Muscle of leg (tissue), 11 donors: ENCODE measurements around the gene RGS17. TPM values are rescaled to one million over a fixed set of nuclear protein-coding genes. Genes with fewer than 3 reads are reported as not detected.
A peak's percentile ranks its signal among the peaks of the same experiment; 100 is the strongest.

Experiments used
- DNase-seq: peaks from one replicate; pipeline ENCODE4 v3.0.0; 2013
- H3K27ac ChIP-seq: one replicate; pipeline ENCODE4 v1.5.1; 2013; ENCODE audit warnings: mild to moderate bottlenecking, low read length, control low read depth
- H3K27me3 ChIP-seq: one replicate; pipeline ENCODE4 v1.6.1; 2013; ENCODE audit warnings: low read length; ENCODE audit not compliant: control insufficient read depth, insufficient read depth
- H3K36me3 ChIP-seq: one replicate; pipeline ENCODE4 v1.6.1; 2013; ENCODE audit warnings: low read length; ENCODE audit not compliant: control insufficient read depth, insufficient read depth
- H3K4me1 ChIP-seq: one replicate; pipeline ENCODE4 v1.6.1; 2013; ENCODE audit warnings: low read length; ENCODE audit not compliant: control insufficient read depth, insufficient read depth
- H3K4me3 ChIP-seq: one replicate; pipeline ENCODE4 v1.5.1; 2013; ENCODE audit warnings: low read length, control low read depth
- H3K9me3 ChIP-seq: replicated peaks from 2 replicates; pipeline ENCODE4 v1.6.1; 2013; ENCODE audit warnings: low read depth, low read length; ENCODE audit not compliant: control insufficient read depth
- WGBS: methylation state at CpG from one replicate; pipeline ENCODE4 v1.1.5; 2013; ENCODE audit warnings: missing lambda C conversion rate; ENCODE audit not compliant: insufficient coverage; 5-methylcytosine and 5-hydroxymethylcytosine counted together
- polyA plus RNA-seq, 8 donors: library from polyadenylated mRNA; unstranded; fragments of 120-200 nt; gene quantifications; one replicate each; pipeline versions ENCODE4 v1.2.1 to v1.2.3, GENCODE V29; 2013; ENCODE audit warnings: inconsistent platforms in 1 of 8, low replicate concordance in 1 of 8; ENCODE audit not compliant: insufficient read length in 8 of 8, insufficient read depth in 1 of 8
- total RNA-seq: library from RNA; stranded (reverse); fragments of 120-200 nt; gene quantifications from one replicate; pipeline ENCODE4 v1.2.4, GENCODE V29; 2013

Gene RGS17
- total and polyA plus RNA-seq, 9 donors: 0.53 to 1.5 (median 0.97) TPM

- no peaks in the 10 kb centered on the region for H3K9me3 ChIP-seq
- no peak overlapping the region for H3K27ac ChIP-seq
- H3K36me3 ChIP-seq: no peaks in the 10 kb centered on the region
- no peak for DNase-seq
- H3K27me3 ChIP-seq: no peaks in the 10 kb centered on the region
- no CpG with 5 or more reads among the region's 4 CpGs for WGBS
- H3K4me3 ChIP-seq: no peak overlapping the region
- no peaks in the 10 kb centered on the region for H3K4me1 ChIP-seq
Observed at GRCh38 chr6:153104220-153104619, 26.9 kb downstream of the RGS17 start.

DNA sequence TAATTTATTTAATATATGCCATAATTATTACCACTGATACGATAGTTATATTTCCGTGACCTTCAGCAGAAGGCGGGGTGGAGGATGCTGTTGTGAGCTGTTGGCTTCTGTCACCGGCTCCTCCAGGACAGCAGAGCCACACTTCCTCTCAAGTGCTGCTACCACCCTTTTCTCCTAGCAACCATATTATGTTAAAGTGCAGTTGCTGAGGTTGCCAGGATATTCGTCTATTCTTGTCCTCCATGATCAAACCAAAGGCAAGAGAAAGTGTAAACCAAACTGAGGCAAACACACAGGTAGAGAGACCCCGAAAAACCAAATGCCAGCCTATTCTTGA, 27.8 kb downstream of the RGS17 start:
- no CpG with 5 or more reads among the region's 6 CpGs for WGBS
- H3K27ac ChIP-seq: no peak overlapping the region
- no peak overlapping the region for H3K4me3 ChIP-seq
- H3K36me3 ChIP-seq: no peaks in the 10 kb centered on the region
- H3K27me3 ChIP-seq: no peaks in the 10 kb centered on the region
- no peaks in the 10 kb centered on the region for H3K9me3 ChIP-seq
- DNase-seq: no peak
- no peaks in the 10 kb centered on the region for H3K4me1 ChIP-seq

DNA sequence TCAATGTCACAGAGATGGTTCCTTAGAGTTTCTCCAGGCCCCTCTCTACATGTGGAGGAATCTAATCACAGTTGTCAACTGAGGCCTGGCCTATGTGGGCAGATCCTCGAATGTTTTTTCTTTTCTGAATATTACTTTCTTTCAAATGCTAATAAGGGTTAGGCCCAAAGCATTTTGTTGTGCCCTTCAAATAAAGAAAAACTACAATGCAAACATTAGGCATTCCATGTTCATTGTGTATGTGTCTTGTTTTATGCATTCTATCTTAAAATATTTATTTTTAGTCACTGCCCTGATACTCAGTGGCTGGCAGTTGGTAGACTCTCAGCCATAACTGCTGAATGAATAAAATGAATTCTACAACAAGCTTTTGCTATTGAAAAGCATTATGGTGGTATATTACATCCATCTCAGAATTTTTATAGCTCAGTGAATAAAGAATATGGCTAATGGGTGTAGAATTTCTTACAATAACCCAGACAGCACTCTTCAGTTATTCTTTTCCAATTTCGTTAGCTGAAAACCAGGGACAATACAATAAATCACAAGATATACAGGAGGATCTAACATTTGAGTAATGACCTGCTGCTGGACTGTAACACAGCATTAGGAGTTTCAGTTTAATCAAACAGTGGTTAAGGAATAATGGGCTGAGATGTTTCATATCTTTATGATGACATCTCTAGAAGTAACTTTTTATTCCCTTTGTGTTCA, 28.3 kb downstream of the RGS17 start:
- H3K4me1 ChIP-seq: no peaks in the 10 kb centered on the region
- H3K9me3 ChIP-seq: no peaks in the 10 kb centered on the region
- no peak overlapping the region for H3K27ac ChIP-seq
- WGBS: no CpG with 5 or more reads among the region's 2 CpGs
- DNase-seq: no peak
- H3K4me3 ChIP-seq: no peak overlapping the region
- H3K36me3 ChIP-seq: no peaks in the 10 kb centered on the region
- H3K27me3 ChIP-seq: no peaks in the 10 kb centered on the region

GRCh38 chr6:153101461-153101860, 29.6 kb downstream of the RGS17 start:
- Histone ChIP-seq H3K4me1 (no peaks in the 10 kb centered on the region), H3K9me3 (no peaks in the 10 kb centered on the region), H3K4me3 (no peak overlapping the region), H3K27ac (no peak overlapping the region), H3K36me3 (no peaks in the 10 kb centered on the region), H3K27me3 (no peaks in the 10 kb centered on the region)
- 89% methylated on average over 1 of the region's 5 CpGs for WGBS
- DNase-seq: no peak

GRCh38 chr6:153099636-153100035, 31.4 kb downstream of the RGS17 start:
- Histone ChIP-seq H3K27me3 (no peaks in the 10 kb centered on the region), H3K9me3 (no peaks in the 10 kb centered on the region), H3K27ac (no peak overlapping the region), H3K4me1 (no peaks in the 10 kb centered on the region), H3K4me3 (no peak overlapping the region), H3K36me3 (no peaks in the 10 kb centered on the region)
- no peak for DNase-seq
- WGBS: no CpG with 5 or more reads among the region's 3 CpGs

GRCh38 chr6:153096792-153097191, 34.3 kb downstream of the RGS17 start:
- DNase-seq: no peak
- no peak overlapping the region for H3K4me3 ChIP-seq
- no CpG with 5 or more reads among the region's 1 CpG for WGBS
- no peaks in the 10 kb centered on the region for H3K36me3 ChIP-seq
- no peaks in the 10 kb centered on the region for H3K27me3 ChIP-seq
- no peaks in the 10 kb centered on the region for H3K4me1 ChIP-seq
- no peak overlapping the region for H3K27ac ChIP-seq
- no peaks in the 10 kb centered on the region for H3K9me3 ChIP-seq

- no peaks in the 10 kb centered on the region for H3K4me1 ChIP-seq
- H3K36me3 ChIP-seq: no peaks in the 10 kb centered on the region
- H3K4me3 ChIP-seq: no peak overlapping the region
- H3K9me3 ChIP-seq: no peaks in the 10 kb centered on the region
- peak; percentile 27 for DNase-seq
- H3K27ac ChIP-seq: no peak overlapping the region
- no peaks in the 10 kb centered on the region for H3K27me3 ChIP-seq
- 45% methylated on average over 3 of the region's 4 CpGs for WGBS
Observed at GRCh38 chr6:153096031-153096430, 35.1 kb downstream of the RGS17 start.

DNA sequence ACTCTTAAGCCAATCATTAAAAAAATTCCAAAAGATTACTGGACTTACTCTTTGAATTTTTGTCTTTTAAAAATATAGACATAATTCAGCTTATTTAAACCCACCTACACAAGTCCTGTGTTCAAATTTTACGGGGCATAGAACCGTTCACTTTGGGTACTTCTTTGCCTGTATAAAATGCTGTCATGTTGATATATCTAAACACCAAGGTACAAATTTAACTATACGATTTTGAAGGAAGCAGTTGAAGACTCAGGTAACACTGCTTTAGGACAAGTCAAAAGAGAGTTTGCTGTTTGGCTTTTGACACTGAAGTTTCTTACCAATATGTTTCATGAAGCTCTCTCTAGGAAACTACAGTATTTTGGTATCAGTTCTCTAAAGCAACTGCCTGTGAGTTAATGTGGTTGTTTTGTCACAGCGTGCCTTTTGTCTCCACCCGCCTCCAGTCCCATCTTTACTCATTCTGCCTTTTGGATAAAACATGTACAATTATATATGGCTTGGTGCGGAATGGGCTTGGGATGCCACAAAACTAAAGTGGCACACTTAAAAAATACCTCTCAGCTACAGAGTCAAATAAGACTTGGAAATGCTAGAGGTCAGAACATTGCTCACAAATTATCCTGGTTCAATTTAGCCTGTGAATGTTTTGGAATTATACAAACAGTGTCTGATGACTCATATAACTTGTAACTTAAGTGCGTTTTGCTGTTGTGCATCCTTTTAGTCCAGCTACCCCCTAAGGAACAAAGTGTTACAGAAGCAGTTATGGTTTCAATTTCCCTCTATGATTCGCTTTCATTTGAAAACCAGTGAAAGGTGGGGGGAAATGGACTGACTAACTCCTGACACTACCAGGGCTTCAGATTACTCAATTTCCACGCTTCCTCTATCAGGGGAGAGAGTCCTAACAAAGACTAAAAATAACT, 38.7 kb downstream of the RGS17 start:
- Histone ChIP-seq H3K27me3 (no peaks in the 10 kb centered on the region), H3K9me3 (no peaks in the 10 kb centered on the region), H3K4me3 (no peak overlapping the region), H3K27ac (no peak overlapping the region), H3K4me1 (no peaks in the 10 kb centered on the region), H3K36me3 (no peaks in the 10 kb centered on the region)
- WGBS: no CpG with 5 or more reads among the region's 9 CpGs
- no peak for DNase-seq

GRCh38 chr6:153090241-153090930, 40.7 kb downstream of the RGS17 start:
- no peaks in the 10 kb centered on the region for H3K9me3 ChIP-seq
- H3K27me3 ChIP-seq: no peaks in the 10 kb centered on the region
- no peak overlapping the region for H3K4me3 ChIP-seq
- H3K27ac ChIP-seq: no peak overlapping the region
- WGBS: 73% methylated on average over 3 of the region's 8 CpGs
- DNase-seq: peak; percentile 8
- no peaks in the 10 kb centered on the region for H3K4me1 ChIP-seq
- H3K36me3 ChIP-seq: no peaks in the 10 kb centered on the region

DNA sequence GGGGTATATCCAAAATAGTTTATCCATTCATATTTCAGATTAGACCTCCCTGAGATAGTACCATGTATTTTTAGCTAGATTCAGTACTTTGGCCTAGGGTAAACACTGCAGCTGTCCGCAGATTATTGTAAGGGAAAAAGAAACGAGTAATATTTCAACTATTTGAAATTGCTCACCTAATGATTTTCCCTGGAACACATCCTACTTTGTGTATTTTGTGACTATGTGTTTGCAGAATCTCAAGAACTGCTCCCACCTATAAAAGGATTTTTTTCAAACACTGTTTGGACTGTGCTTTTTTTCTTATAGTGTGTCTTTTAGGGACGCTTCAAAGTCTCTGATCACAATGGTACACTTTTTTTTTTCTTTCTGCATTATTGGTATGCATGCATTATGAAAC, 42.3 kb downstream of the RGS17 start:
- no peak overlapping the region for H3K4me3 ChIP-seq
- H3K4me1 ChIP-seq: no peaks in the 10 kb centered on the region
- H3K27ac ChIP-seq: no peak overlapping the region
- no peak for DNase-seq
- no CpG with 5 or more reads among the region's 3 CpGs for WGBS
- H3K36me3 ChIP-seq: no peaks in the 10 kb centered on the region
- H3K27me3 ChIP-seq: no peaks in the 10 kb centered on the region
- H3K9me3 ChIP-seq: no peaks in the 10 kb centered on the region
